ENCODE results near the gene SLC6A18. TPM values are rescaled to one million over a fixed set of nuclear protein-coding genes. Genes with fewer than 3 reads are reported as not detected.

The SLC6A18 gene
- total and polyA plus RNA-seq, 10 of the 15 experiments (the other 5 are each of a cell fraction or from before 2014, with no cell fraction given): not detected

DNA sequence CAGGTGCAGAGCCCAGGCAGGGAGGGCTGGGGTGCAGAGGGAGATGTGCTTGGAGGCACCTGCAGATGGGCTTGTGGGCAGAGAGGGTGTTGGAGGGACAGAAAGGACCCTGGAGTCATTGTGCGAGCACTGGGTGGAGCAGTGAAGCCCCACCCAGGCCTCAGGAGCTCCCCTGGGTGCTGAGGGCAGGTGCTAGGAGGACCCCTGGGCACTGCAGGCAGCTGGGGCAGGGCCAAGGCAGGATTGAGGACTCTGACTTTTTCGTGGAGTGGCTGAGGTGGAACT, 10.3 kb upstream of the SLC6A18 start (continued):
- TF ChIP-seq, protein P1, sequence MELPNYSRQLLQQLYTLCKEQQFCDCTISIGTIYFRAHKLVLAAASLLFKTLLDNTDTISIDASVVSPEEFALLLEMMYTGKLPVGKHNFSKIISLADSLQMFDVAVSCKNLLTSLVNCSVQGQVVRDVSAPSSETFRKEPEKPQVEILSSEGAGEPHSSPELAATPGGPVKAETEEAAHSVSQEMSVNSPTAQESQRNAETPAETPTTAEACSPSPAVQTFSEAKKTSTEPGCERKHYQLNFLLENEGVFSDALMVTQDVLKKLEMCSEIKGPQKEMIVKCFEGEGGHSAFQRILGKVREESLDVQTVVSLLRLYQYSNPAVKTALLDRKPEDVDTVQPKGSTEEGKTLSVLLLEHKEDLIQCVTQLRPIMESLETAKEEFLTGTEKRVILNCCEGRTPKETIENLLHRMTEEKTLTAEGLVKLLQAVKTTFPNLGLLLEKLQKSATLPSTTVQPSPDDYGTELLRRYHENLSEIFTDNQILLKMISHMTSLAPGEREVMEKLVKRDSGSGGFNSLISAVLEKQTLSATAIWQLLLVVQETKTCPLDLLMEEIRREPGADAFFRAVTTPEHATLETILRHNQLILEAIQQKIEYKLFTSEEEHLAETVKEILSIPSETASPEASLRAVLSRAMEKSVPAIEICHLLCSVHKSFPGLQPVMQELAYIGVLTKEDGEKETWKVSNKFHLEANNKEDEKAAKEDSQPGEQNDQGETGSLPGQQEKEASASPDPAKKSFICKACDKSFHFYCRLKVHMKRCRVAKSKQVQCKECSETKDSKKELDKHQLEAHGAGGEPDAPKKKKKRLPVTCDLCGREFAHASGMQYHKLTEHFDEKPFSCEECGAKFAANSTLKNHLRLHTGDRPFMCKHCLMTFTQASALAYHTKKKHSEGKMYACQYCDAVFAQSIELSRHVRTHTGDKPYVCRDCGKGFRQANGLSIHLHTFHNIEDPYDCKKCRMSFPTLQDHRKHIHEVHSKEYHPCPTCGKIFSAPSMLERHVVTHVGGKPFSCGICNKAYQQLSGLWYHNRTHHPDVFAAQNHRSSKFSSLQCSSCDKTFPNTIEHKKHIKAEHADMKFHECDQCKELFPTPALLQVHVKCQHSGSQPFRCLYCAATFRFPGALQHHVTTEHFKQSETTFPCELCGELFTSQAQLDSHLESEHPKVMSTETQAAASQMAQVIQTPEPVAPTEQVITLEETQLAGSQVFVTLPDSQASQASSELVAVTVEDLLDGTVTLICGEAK (IDR thresholded peaks at IDR 0.05; ENCODE audit: borderline replicate concordance): no peak
- no peak for TF ChIP-seq IKZF2 (IDR thresholded peaks at IDR 0.05)
- TF ChIP-seq SUPT20H (IDR thresholded peaks at IDR 0.05; ENCODE audit: borderline replicate concordance, control insufficient read depth, low read depth, low read length): no peak
- TF ChIP-seq POLR2AphosphoS5 (IDR thresholded peaks at IDR 0.05; ENCODE audit: low read length): no peak
- no peak for TF ChIP-seq PAX8 (IDR thresholded peaks at IDR 0.05)
- TF ChIP-seq, protein P2, sequence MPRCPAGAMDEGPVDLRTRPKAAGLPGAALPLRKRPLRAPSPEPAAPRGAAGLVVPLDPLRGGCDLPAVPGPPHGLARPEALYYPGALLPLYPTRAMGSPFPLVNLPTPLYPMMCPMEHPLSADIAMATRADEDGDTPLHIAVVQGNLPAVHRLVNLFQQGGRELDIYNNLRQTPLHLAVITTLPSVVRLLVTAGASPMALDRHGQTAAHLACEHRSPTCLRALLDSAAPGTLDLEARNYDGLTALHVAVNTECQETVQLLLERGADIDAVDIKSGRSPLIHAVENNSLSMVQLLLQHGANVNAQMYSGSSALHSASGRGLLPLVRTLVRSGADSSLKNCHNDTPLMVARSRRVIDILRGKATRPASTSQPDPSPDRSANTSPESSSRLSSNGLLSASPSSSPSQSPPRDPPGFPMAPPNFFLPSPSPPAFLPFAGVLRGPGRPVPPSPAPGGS (IDR thresholded peaks at IDR 0.05; ENCODE audit: borderline replicate concordance, insufficient read depth, low read depth, low read length, poor library complexity, severe bottlenecking): no peak

DNA sequence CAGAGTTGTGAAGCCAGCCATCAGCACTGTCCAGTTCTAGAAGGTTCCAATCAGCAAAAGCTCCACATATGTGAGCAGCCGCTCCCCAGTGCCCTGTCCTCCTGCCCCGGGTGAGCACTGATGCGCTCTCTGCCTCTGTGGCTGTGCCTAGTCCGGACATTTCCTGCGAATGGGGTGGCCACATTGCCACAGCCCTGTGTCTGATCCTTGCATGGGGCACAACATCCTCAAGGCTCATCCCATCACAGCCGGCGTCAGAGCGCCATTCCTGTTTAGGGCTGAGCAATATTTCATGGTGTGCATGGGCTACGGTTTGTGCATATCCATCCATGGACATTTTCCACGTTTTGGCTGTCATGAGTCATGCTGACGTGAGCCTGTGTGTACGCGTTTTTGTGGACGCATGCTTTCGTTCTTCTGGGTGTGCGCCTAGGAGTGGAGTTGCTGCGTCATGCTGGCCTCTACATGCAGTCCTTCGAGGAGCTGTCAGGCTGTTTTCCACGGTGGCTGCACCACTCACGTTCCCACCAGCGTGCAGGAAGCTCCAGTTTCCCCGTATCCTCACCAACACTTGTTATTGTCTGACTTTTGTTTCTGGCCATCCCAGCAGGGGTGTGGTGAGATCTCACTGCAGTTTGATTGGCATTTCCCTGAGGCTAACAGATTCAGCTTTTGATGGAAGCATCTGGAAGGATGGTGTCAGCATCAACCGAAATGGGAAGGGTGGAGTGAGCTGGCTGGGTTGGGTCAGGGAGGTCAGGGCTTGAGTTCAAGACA, 9.7 kb upstream of the SLC6A18 start:
- ChIA-PET SMC1A (ENCODE audit: uncharacterized antibody, unreplicated experiment) (no interaction called here), CTCF (no interaction called here), RAD21 (ENCODE audit: unreplicated experiment) (no interaction called here), POLR2A (no interaction called here)
- ATAC-seq (no peak), FAIRE-seq (no peak), DNase-seq (ENCODE audit: low read depth, low spot score) (no peak)
- no peak overlapping the region for H2AFZ ChIP-seq (ENCODE audit: control insufficient read depth, low read depth, low read length)
- H3K4me2 ChIP-seq (ENCODE audit: control insufficient read depth, insufficient read depth): no peak overlapping the region
- H3K79me2 ChIP-seq (ENCODE audit: control insufficient read depth, insufficient read depth, low read length): no peaks in the 10 kb centered on the region
- H4K20me1 ChIP-seq (ENCODE audit: control insufficient read depth, insufficient read depth): no peaks in the 10 kb centered on the region
- WGBS (ENCODE audit: insufficient coverage, insufficient replicate concordance, low lambda C conversion rate, missing lambda C conversion rate): 56% methylated on average over 23 of the region's 23 CpGs
- H3K36me3 ChIP-seq (ENCODE audit: control insufficient read depth in 2 of 2, insufficient read depth in 2 of 2, low read length in 1 of 2): no peaks in the 10 kb centered on the region
- TF ChIP-seq, protein P1 (IDR thresholded peaks at IDR 0.05; ENCODE audit: borderline replicate concordance): no peak
- no peak for TF ChIP-seq BMI1 (IDR thresholded peaks at IDR 0.05; ENCODE audit: borderline replicate concordance)
- TF ChIP-seq, protein P3, sequence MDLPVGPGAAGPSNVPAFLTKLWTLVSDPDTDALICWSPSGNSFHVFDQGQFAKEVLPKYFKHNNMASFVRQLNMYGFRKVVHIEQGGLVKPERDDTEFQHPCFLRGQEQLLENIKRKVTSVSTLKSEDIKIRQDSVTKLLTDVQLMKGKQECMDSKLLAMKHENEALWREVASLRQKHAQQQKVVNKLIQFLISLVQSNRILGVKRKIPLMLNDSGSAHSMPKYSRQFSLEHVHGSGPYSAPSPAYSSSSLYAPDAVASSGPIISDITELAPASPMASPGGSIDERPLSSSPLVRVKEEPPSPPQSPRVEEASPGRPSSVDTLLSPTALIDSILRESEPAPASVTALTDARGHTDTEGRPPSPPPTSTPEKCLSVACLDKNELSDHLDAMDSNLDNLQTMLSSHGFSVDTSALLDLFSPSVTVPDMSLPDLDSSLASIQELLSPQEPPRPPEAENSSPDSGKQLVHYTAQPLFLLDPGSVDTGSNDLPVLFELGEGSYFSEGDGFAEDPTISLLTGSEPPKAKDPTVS (IDR thresholded peaks at IDR 0.05; ENCODE audit: low read depth, low read length): no peak
- no TSS peak for BruUV-seq (replicated peaks)
- intact Hi-C loops (cut with micrococcal nuclease; ENCODE audit: unreplicated experiment) (no loop called here), in situ Hi-C loops (cut with MboI) (no loop called here)
- no peaks in the 10 kb centered on the region for H3K4me1 ChIP-seq (ENCODE audit: control insufficient read depth, insufficient read depth, low read length)
- H3K27ac ChIP-seq (ENCODE audit: control insufficient read depth, insufficient read depth): no peak overlapping the region
- H3K27me3 ChIP-seq (replicated peaks in 1 of 2; ENCODE audit: control insufficient read depth in 2 of 2, insufficient read depth in 2 of 2, low read length in 1 of 2): no peaks in the 10 kb centered on the region; a peak in 1 of 4 replicates
- H3K9me3 ChIP-seq (replicated peaks; ENCODE audit: control insufficient read depth, insufficient read depth, low read length): no peaks in the 10 kb centered on the region; the same call in 2 of the 3 replicates
- no peak overlapping the region for H3K9ac ChIP-seq (ENCODE audit: control insufficient read depth, insufficient read depth, low read length)
- H3K4me3 ChIP-seq: no peak overlapping the region
